Measurements from ENCODE around the gene DOCK1.

DNA sequence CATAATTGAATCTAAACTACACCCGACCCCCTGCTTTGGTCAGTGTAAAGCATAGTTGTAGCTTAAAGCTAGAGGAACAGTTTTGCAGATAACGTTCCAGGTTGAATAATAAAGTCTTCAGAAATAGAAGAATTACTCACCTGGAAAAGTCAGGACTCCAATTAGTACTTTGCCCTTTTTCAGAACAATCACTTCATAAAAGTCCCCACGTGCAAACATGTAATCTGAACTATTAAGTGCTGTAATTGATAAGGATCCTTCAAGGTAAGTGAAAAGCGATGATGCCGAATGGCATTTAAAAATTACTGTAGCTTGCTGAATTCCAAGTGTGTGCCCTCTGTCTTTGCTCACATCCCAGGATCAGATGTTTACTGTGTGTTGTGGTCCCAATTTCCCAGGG lies 344.8 kb downstream of the DOCK1 start:
- TF ChIP-seq, protein P1, sequence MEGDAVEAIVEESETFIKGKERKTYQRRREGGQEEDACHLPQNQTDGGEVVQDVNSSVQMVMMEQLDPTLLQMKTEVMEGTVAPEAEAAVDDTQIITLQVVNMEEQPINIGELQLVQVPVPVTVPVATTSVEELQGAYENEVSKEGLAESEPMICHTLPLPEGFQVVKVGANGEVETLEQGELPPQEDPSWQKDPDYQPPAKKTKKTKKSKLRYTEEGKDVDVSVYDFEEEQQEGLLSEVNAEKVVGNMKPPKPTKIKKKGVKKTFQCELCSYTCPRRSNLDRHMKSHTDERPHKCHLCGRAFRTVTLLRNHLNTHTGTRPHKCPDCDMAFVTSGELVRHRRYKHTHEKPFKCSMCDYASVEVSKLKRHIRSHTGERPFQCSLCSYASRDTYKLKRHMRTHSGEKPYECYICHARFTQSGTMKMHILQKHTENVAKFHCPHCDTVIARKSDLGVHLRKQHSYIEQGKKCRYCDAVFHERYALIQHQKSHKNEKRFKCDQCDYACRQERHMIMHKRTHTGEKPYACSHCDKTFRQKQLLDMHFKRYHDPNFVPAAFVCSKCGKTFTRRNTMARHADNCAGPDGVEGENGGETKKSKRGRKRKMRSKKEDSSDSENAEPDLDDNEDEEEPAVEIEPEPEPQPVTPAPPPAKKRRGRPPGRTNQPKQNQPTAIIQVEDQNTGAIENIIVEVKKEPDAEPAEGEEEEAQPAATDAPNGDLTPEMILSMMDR (conservative IDR thresholded peaks at IDR 0.05 in 1 of 2, IDR thresholded peaks at IDR 0.05 in 1 of 2; ENCODE audit: low read depth in 1 of 2, low read length in 2 of 2), result no peak
- no peak for TF ChIP-seq EZH2 (IDR thresholded peaks at IDR 0.05; ENCODE audit: low read length, missing control alignments)

Measured in fibroblast of lung (primary cell).